Esophagus (tissue), 2 donors: ENCODE data around the gene CRIM1. TPM values are rescaled to one million over a fixed set of nuclear protein-coding genes. Genes with fewer than 3 reads are reported as not detected.

ENCODE experiments used
- H3K27ac ChIP-seq, 2 donors: one replicate each; pipeline ENCODE4 v1.5.1; 2013; ENCODE audit warnings: low read depth in 2 of 2, mild to moderate bottlenecking in 2 of 2, inconsistent platforms in 1 of 2, low read length in 1 of 2, moderate library complexity in 1 of 2
- H3K27me3 ChIP-seq, 2 donors: one replicate each; pipeline ENCODE4 v1.6.1; 2013; ENCODE audit warnings: low read length in 2 of 2, control low read depth in 1 of 2, mild to moderate bottlenecking in 1 of 2; ENCODE audit not compliant: insufficient read depth in 2 of 2, control insufficient read depth in 1 of 2
- H3K36me3 ChIP-seq, 2 donors: one replicate each; pipeline ENCODE4 v1.6.1; 2013; ENCODE audit warnings: low read length in 1 of 2; ENCODE audit not compliant: control insufficient read depth in 2 of 2, insufficient read depth in 2 of 2
- H3K4me1 ChIP-seq, 2 donors: one replicate each; pipeline ENCODE4 v1.6.1; 2013; ENCODE audit warnings: low read length in 1 of 2; ENCODE audit not compliant: control insufficient read depth in 2 of 2, insufficient read depth in 2 of 2
- H3K4me3 ChIP-seq, 2 donors: one replicate each; pipeline ENCODE4 v1.5.1; 2013; ENCODE audit warnings: low read length in 2 of 2, mild to moderate bottlenecking in 2 of 2, low read depth in 1 of 2, moderate library complexity in 1 of 2
- H3K9me3 ChIP-seq, 2 donors: one replicate each; pipeline ENCODE4 v1.6.1; 2013; ENCODE audit warnings: mild to moderate bottlenecking in 2 of 2, low read depth in 1 of 2, low read length in 1 of 2, moderate library complexity in 1 of 2; ENCODE audit not compliant: control insufficient read depth in 2 of 2, insufficient read depth in 1 of 2
- whole genome bisulfite sequencing, 2 donors: extraction: QIAGEN DNeasy Blood & Tissue Kit; methylation state at CpG; one replicate each; pipeline ENCODE4 v1.1.7; 2013; 5-methylcytosine and 5-hydroxymethylcytosine counted together
- polyA plus RNA-seq, 2 donors: library from polyadenylated mRNA; stranded (reverse); fragments of 200-250 nt; gene quantifications; one replicate each; pipeline ENCODE4 v1.2.3, GENCODE V29; 2013
- donor health status: healthy with polysubstance abuse.
- donor health status: Bipolar disorder and iron deficiency.

The CRIM1 gene
- polyA plus RNA-seq, 2 donors, result 5.9 to 10.3 TPM

GRCh38 chr2:36565712-36566111 is 210.1 kb downstream of the CRIM1 start:
- H3K27me3 ChIP-seq, result no peaks in the 10 kb centered on the region
- H3K4me3 ChIP-seq, result no peak overlapping the region
- H3K36me3 ChIP-seq, result peaks cover 0 to 6% of the 10 kb centered on the region in 2 donors
- no peaks in the 10 kb centered on the region for H3K9me3 ChIP-seq
- H3K4me1 ChIP-seq, result peaks cover 0 to 3% of the 10 kb centered on the region in 2 donors
- 93 to 97% methylated on average over 4 of the region's 4 CpGs for WGBS, 2 donors
- no peak overlapping the region for H3K27ac ChIP-seq

GRCh38 chr2:36566887-36567286 is 211.3 kb downstream of the CRIM1 start:
- Histone ChIP-seq H3K4me3 (no peak overlapping the region), H3K36me3 (peaks cover 0 to 6% of the 10 kb centered on the region in 2 donors), H3K27me3 (no peaks in the 10 kb centered on the region), H3K4me1 (peaks cover 0 to 3% of the 10 kb centered on the region in 2 donors), H3K27ac (no peak overlapping the region), H3K9me3 (no peaks in the 10 kb centered on the region)
- 90 to 96% methylated on average over 4 of the region's 4 CpGs for WGBS, 2 donors

- peaks cover 0 to 3% of the 10 kb centered on the region in 2 donors for H3K4me1 ChIP-seq
- H3K27ac ChIP-seq, result no peak overlapping the region
- H3K9me3 ChIP-seq, result no peaks in the 10 kb centered on the region
- WGBS, 2 donors, result 95 to 97% methylated on average over 6 of the region's 6 CpGs
- no peak overlapping the region for H3K4me3 ChIP-seq
- no peaks in the 10 kb centered on the region for H3K27me3 ChIP-seq
- H3K36me3 ChIP-seq, result peaks cover 0 to 6% of the 10 kb centered on the region in 2 donors
These were observed 212.3 kb downstream of the CRIM1 start for GRCh38 chr2:36567711-36568408.

GRCh38 chr2:36568516-36569246 is 213.1 kb downstream of the CRIM1 start:
- Histone ChIP-seq H3K27ac (no peak overlapping the region), H3K4me3 (no peak overlapping the region), H3K27me3 (no peaks in the 10 kb centered on the region), H3K4me1 (no peaks in the 10 kb centered on the region), H3K36me3 (peaks cover 0 to 6% of the 10 kb centered on the region in 2 donors), H3K9me3 (no peaks in the 10 kb centered on the region)
- 69 to 77% methylated on average over 6 of the region's 6 CpGs for WGBS, 2 donors

DNA sequence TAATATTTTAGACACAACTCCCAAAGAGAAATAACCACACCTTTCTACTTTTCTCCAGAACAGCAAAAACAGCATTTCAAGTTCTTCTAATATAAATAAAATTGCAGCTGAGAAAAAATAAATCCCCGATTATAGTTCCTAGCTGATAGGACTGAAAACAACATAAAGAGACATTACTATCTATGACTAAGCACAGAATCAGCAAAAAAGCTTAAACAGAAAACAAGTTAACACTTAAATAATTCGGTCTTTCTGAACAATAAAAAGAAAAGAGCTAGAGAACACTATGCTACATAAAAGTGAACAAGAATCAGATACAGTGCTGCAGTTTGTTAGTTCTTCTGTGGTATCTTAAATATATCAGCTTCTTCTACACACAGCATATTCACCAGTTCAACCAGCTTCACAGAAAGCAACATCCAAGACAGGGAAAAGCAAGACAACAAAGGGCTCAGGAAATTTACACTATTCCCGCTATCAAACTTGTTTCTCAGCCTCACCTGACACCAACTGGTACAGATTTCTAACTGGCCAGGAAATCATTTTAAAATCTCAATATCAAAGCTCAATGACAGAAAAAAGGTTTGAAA is 213.8 kb downstream of the CRIM1 start:
- H3K36me3 ChIP-seq, result peaks cover 0 to 6% of the 10 kb centered on the region in 2 donors
- no peaks in the 10 kb centered on the region for H3K4me1 ChIP-seq
- no peaks in the 10 kb centered on the region for H3K9me3 ChIP-seq
- H3K27me3 ChIP-seq, result no peaks in the 10 kb centered on the region
- no peak overlapping the region for H3K4me3 ChIP-seq
- 74 to 77% methylated on average over 3 of the region's 3 CpGs for WGBS, 2 donors
- no peak overlapping the region for H3K27ac ChIP-seq

DNA sequence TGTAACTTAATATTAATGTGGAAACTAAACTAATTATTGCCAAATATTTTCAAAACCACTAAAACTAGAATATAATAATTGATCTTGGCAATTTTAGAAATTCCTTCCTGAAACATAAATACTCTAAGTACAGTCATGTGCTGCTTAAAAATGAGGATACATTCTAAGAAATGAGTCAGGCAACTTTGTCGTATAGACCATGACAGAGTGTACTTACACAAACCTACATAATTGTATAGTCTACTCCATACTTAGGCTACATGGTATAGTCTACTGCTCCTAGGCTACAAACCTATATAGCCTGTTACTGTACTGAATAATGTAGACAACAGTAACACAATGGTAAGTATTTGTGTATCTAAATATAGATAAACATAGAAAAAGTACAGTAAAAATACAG is 214.8 kb downstream of the CRIM1 start:
- Histone ChIP-seq H3K4me1 (no peaks in the 10 kb centered on the region), H3K9me3 (no peaks in the 10 kb centered on the region), H3K4me3 (no peak overlapping the region), H3K36me3 (peaks cover 0 to 3% of the 10 kb centered on the region in 2 donors), H3K27me3 (no peaks in the 10 kb centered on the region), H3K27ac (no peak overlapping the region)
- 81 to 90% methylated on average over 1 of the region's 1 CpG for WGBS, 2 donors

GRCh38 chr2:36572054-36572718 is 216.6 kb downstream of the CRIM1 start:
- Histone ChIP-seq H3K4me3 (no peak overlapping the region), H3K9me3 (no peaks in the 10 kb centered on the region), H3K27ac (no peak overlapping the region), H3K27me3 (no peaks in the 10 kb centered on the region), H3K36me3 (no peaks in the 10 kb centered on the region), H3K4me1 (no peaks in the 10 kb centered on the region)
- WGBS, 2 donors, result 72 to 86% methylated on average over 3 of the region's 3 CpGs

GRCh38 chr2:36572719-36573059 is 217.1 kb downstream of the CRIM1 start:
- no peak overlapping the region for H3K27ac ChIP-seq
- no peak overlapping the region for H3K4me3 ChIP-seq
- no peaks in the 10 kb centered on the region for H3K27me3 ChIP-seq
- H3K4me1 ChIP-seq, result no peaks in the 10 kb centered on the region
- no peaks in the 10 kb centered on the region for H3K36me3 ChIP-seq
- 70 to 75% methylated on average over 4 of the region's 4 CpGs for WGBS, 2 donors
- no peaks in the 10 kb centered on the region for H3K9me3 ChIP-seq

- Histone ChIP-seq H3K27me3 (no peaks in the 10 kb centered on the region), H3K27ac (no peak overlapping the region), H3K4me3 (no peak overlapping the region), H3K9me3 (no peaks in the 10 kb centered on the region), H3K4me1 (no peaks in the 10 kb centered on the region), H3K36me3 (peaks cover 0 to under 1% of the 10 kb centered on the region in 2 donors)
- WGBS, 2 donors, result 91 to 94% methylated on average over 1 of the region's 1 CpG
These were observed 217.6 kb downstream of the CRIM1 start for GRCh38 chr2:36573165-36573564.
